WTC11 (cell line): ENCODE data around the gene CPTP.

Experiments
- CTCF ChIP-seq: fragments of 200-600 bp; IDR thresholded peaks from 2 replicates; pipeline ENCODE4 v1.8.0; 2022; ENCODE audit warnings: antibody characterized with exemption
- ESRRA ChIP-seq: sonication (generic); formaldehyde crosslinking; IDR thresholded peaks from 2 replicates; pipeline ENCODE4 v1.8.1; 2022; ENCODE audit warnings: mild to moderate bottlenecking, missing genetic modification reagents, borderline replicate concordance
- ETV6 ChIP-seq: sonication (generic); formaldehyde crosslinking; IDR thresholded peaks from 2 replicates; pipeline ENCODE4 v1.8.1; 2022; ENCODE audit warnings: mild to moderate bottlenecking, missing genetic modification reagents
- JAZF1 ChIP-seq: fragments of 250-450 bp; sonication (Bioruptor Pico); IDR thresholded peaks from 2 replicates; pipeline ENCODE4 v1.9.0; 2021; ENCODE audit warnings: moderate library complexity, mild to moderate bottlenecking, inconsistent platforms
- TF ChIP-seq, protein P1 (sequence below): sonication (generic); formaldehyde crosslinking; IDR thresholded peaks from 2 replicates; pipeline ENCODE4 v1.8.1; 2023; ENCODE audit warnings: mild to moderate bottlenecking, missing genetic modification reagents

- TF ChIP-seq ESRRA (CRISPR knock-in tag) (no peak), CTCF (no peak), JAZF1 (CRISPR knock-in tag) (no peak), ETV6 (CRISPR knock-in tag) (no peak)
- TF ChIP-seq, protein P1, sequence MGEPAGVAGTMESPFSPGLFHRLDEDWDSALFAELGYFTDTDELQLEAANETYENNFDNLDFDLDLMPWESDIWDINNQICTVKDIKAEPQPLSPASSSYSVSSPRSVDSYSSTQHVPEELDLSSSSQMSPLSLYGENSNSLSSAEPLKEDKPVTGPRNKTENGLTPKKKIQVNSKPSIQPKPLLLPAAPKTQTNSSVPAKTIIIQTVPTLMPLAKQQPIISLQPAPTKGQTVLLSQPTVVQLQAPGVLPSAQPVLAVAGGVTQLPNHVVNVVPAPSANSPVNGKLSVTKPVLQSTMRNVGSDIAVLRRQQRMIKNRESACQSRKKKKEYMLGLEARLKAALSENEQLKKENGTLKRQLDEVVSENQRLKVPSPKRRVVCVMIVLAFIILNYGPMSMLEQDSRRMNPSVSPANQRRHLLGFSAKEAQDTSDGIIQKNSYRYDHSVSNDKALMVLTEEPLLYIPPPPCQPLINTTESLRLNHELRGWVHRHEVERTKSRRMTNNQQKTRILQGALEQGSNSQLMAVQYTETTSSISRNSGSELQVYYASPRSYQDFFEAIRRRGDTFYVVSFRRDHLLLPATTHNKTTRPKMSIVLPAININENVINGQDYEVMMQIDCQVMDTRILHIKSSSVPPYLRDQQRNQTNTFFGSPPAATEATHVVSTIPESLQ (CRISPR knock-in tag) = no peak
Measured at GRCh38 chr1:1358433-1359271, 34.0 kb downstream of the CPTP start, which contains the start of gene MXRA8.
